Activated CD4-positive, alpha-beta memory T cell treated with anti-CD3 and anti-CD28 coated beads for 36 hours (primary cell): ENCODE measurements around the gene RNPEPL1. TPM values are rescaled to one million over a fixed set of nuclear protein-coding genes. Genes with fewer than 3 reads are reported as not detected.
"Not testable (repeated sequence)": the region's sequence is repeated elsewhere in the genome, so short reads cannot be mapped to it uniquely, and the experiment has no call there.

ENCODE experiments used
- CTCF ChIA-PET: fragments of 350-600 bp; sonication (Branson Sonifier 250); formaldehyde crosslinking; loops from one replicate; lab custom pipeline; 2021; ENCODE audit warnings: antibody characterized with exemption, inconsistent platforms; lab: Charles Lee
- POLR2A ChIA-PET: fragments of 350-600 bp; sonication (Branson Sonifier 250); formaldehyde crosslinking; loops from one replicate; lab custom pipeline; 2021; ENCODE audit warnings: antibody characterized with exemption; lab: Charles Lee
- DNase-seq: peaks from one replicate; pipeline ENCODE4 v3.0.0-alpha.2; 2020
- H3K27ac Mint-ChIP-seq: one replicate; pipeline ENCODE4 v1.8.0; 2021; ENCODE audit warnings: mixed read lengths
- H3K27me3 Mint-ChIP-seq: one replicate; pipeline ENCODE4 v1.8.0; 2021; ENCODE audit warnings: mixed read lengths
- H3K36me3 Mint-ChIP-seq: one replicate; pipeline ENCODE4 v1.8.0; 2021; ENCODE audit warnings: mixed read lengths
- H3K4me1 Mint-ChIP-seq: one replicate; pipeline ENCODE4 v1.8.0; 2021; ENCODE audit warnings: low read depth, mixed read lengths
- H3K4me3 Mint-ChIP-seq: one replicate; pipeline ENCODE4 v1.8.0; 2021; ENCODE audit warnings: mild to moderate bottlenecking, mixed read lengths
- H3K9me3 Mint-ChIP-seq: one replicate; pipeline ENCODE4 v1.8.0; 2021; ENCODE audit warnings: mixed read lengths
- intact Hi-C: fragments of 100-400 bp; cut with micrococcal nuclease; formaldehyde crosslinking; loops from one replicate; pipeline ENCODE4 v1.15.1; 2023
- total RNA-seq, 2 experiments: library from RNA; stranded (reverse); gene quantifications; one replicate each; pipeline ENCODE4 v1.2.3, GENCODE V29; 2021

RNPEPL1 gene
- total RNA-seq, 2 experiments from 2014 or later = 55.2 to 56.0 TPM

DNA sequence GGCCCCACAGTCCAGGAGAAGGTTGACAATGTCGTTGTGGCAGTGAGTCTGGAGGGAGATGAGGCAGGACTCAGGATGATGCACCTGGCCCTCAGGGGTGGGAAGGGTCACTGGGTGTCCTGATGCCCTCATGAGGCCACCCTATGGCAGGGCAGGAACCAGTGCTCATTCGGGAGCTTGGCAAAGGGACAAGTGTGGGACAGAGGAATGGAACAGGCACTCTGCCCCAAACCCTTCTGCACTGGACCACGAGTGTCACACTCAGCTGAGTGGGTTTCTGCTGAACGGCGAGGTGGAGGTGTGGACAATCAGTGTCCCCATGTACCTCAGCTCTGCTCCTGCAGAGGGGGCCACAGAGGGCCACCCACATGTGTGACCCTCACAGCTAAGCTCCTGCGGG, 42.5 kb upstream of the RNPEPL1 start:
- ChIA-PET POLR2A (no interaction called here), CTCF (no interaction called here)
- intact Hi-C loops = no loop called here
- Mint-ChIP-seq H3K4me3 (no peak overlapping the region), H3K36me3 (peaks cover 69% of the 10 kb centered on the region), H3K9me3 (peaks cover 24% of the 10 kb centered on the region), H3K4me1 (no peaks in the 10 kb centered on the region), H3K27ac (no peak overlapping the region), H3K27me3 (no peaks in the 10 kb centered on the region)
- DNase-seq = no peak

DNA sequence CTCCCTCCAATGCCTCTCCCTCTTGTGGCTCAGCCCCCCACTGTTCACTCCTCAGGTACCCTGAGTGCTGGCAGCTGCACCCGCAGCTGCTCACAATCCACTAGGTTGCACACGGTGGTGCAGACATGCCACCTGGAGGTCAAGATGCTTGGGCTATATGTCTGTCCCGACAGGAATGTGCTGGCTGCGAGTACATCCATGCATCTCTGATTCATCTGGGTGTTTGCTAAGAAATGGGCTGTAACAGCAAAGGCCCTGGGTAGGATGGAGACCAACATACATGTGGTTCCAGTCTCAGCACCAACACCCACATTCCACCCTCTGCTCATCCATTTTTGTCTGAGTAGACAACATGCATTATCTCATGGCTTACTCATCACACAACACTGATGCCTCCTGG, 41.8 kb upstream of the RNPEPL1 start:
- Mint-ChIP-seq H3K27me3 (no peaks in the 10 kb centered on the region), H3K9me3 (peaks cover 30% of the 10 kb centered on the region), H3K4me3 (no peak overlapping the region), H3K36me3 (peaks cover 76% of the 10 kb centered on the region), H3K27ac (no peak overlapping the region), H3K4me1 (no peaks in the 10 kb centered on the region)
- DNase-seq = no peak
- POLR2A ChIA-PET = no interaction called here
- intact Hi-C loops = no loop called here
- CTCF ChIA-PET = no interaction called here

GRCh38 chr2:240527153-240527750, 41.0 kb upstream of the RNPEPL1 start:
- Mint-ChIP-seq H3K4me1 (no peaks in the 10 kb centered on the region), H3K4me3 (no peak overlapping the region), H3K27ac (no peak overlapping the region), H3K27me3 (no peaks in the 10 kb centered on the region), H3K9me3 (peaks cover 35% of the 10 kb centered on the region), H3K36me3 (peaks cover 78% of the 10 kb centered on the region)
- no peak for DNase-seq
- intact Hi-C loops = no loop called here
- ChIA-PET CTCF (no interaction called here), POLR2A (no interaction called here)

DNA sequence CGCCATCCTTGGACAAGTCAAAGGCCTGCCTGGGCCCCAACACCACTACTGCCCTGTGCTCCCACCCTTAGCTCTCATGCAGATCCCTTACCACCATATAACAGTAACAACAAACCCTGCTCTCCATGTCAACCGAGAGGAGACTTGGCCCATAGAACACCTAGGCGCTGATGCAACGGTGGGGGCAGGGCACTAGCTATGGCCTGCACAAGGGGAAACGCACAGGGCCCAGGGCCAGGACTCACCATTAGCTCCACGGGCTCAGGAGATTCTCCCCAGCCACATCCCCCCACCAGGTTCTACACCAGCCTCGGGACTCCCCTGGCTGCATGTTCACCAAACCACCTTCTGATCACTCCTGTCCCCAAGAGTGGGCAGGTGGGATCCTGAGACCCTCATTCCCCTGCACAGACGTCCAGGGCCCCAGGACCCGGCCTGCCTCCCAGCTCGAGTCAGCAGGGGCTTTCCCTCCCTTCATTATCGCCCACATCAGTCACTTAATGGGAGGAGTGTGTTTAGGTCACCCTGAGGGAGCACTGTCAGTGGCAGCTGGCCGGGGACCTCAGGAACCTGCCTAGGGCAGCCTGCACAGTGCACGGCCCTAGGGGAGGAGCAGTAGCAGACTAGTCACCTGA, 39.8 kb upstream of the RNPEPL1 start:
- POLR2A ChIA-PET = interaction anchor here (0.7 kb wide), 1 partner anchor 32 kb away, joined by 3 read pairs; no protein-coding TSS in a partner anchor
- intact Hi-C loops = no loop called here
- Mint-ChIP-seq H3K27ac (no peak overlapping the region), H3K36me3 (peaks cover 81% of the 10 kb centered on the region), H3K4me1 (no peaks in the 10 kb centered on the region), H3K27me3 (no peaks in the 10 kb centered on the region), H3K9me3 (peaks cover 40% of the 10 kb centered on the region), H3K4me3 (no peak overlapping the region)
- DNase-seq = no peak
- CTCF ChIA-PET = interaction anchor here (1.5 to 1.8 kb wide), 2 partner anchors 15 to 37 kb away, joined by 3 to 7 read pairs; no protein-coding TSS in a partner anchor

DNA sequence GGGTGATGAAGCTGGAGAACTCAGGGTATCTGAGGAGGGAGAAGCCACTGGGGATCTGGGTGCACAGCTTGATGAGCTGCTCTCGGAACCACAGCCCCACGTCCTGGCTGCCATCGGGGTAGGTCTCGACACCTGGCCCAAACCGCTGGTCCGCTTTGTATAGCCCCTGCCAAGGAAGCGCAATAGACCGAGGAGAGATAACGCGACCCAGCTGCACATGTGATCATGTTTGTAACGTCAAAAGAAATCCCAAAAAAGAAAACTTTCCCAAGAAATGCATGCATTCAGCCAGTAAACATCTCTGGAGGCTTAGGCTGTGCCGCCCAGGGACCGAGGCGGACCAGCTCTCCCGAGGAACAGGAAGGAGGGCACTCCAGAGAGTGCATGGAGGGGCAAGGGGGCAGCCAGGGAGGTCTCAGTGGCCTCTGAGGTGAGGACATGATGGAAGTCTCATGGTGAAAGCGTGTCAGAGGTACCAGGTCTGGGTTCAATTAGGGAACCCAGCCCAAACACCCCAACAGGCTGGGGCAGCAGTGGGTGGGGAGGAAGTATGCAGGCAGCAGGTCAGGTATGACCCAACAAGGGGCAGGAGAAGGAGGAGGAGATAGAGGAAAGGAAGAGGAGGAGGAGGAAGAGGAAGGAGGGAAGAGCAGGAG, 38.8 kb upstream of the RNPEPL1 start:
- Mint-ChIP-seq H3K4me1 (no peaks in the 10 kb centered on the region), H3K27me3 (no peaks in the 10 kb centered on the region), H3K27ac (no peak overlapping the region), H3K9me3 (peaks cover 39% of the 10 kb centered on the region), H3K4me3 (no peak overlapping the region), H3K36me3 (peaks cover 82% of the 10 kb centered on the region)
- ChIA-PET POLR2A (no interaction called here), CTCF (interaction anchor here (1.5 to 1.8 kb wide), 2 partner anchors 16 to 36 kb away, joined by 3 to 7 read pairs; no protein-coding TSS in a partner anchor)
- intact Hi-C loops = no loop called here
- DNase-seq = no peak

DNA sequence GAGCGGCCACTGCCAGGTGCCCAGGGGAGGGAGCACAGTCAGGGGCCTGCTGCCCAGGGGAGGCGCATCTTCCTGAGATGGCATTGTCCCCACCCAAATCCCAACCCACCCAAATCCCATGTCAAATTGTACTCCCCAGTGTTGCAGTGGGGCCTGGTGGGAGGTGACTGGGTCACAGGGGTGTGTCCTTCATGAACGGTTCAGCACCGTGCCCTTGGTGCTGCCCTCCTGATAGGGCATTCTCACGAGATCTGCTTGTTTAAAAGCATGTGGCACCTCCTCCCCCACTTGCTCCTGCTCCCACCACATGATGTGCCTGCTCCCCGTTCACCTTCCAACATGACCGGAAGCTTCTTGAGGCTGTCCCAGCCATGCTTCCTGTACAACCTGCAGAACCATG, 38.1 kb upstream of the RNPEPL1 start:
- no peaks in the 10 kb centered on the region for H3K4me1 Mint-ChIP-seq
- ChIA-PET POLR2A (no interaction called here), CTCF (interaction anchor here (1.7 to 1.8 kb wide), 2 partner anchors 16 kb away, joined by 4 to 7 read pairs; no protein-coding TSS in a partner anchor)
- DNase-seq = no peak
- peaks cover 33% of the 10 kb centered on the region for H3K9me3 Mint-ChIP-seq
- no peaks in the 10 kb centered on the region for H3K27me3 Mint-ChIP-seq
- intact Hi-C loops = no loop called here
- H3K27ac Mint-ChIP-seq = no peak overlapping the region
- no peak overlapping the region for H3K4me3 Mint-ChIP-seq
- peaks cover 83% of the 10 kb centered on the region for H3K36me3 Mint-ChIP-seq

- DNase-seq = no peak
- Mint-ChIP-seq H3K4me3 (no peak overlapping the region), H3K27me3 (no peaks in the 10 kb centered on the region), H3K9me3 (peaks cover 29% of the 10 kb centered on the region), H3K27ac (no peak overlapping the region), H3K36me3 (peaks cover 79% of the 10 kb centered on the region), H3K4me1 (no peaks in the 10 kb centered on the region)
- ChIA-PET CTCF (interaction anchor here (1.7 kb wide), 1 partner anchor 17 kb away, joined by 4 read pairs; no protein-coding TSS in a partner anchor), POLR2A (no interaction called here)
- intact Hi-C loops = no loop called here
Observed at GRCh38 chr2:240531038-240531437, 37.2 kb upstream of the RNPEPL1 start.

- H3K4me1 Mint-ChIP-seq = no peaks in the 10 kb centered on the region
- no peak overlapping the region for H3K27ac Mint-ChIP-seq
- POLR2A ChIA-PET = no interaction called here
Observed at GRCh38 chr2:240532031-240532775, 36.1 kb upstream of the RNPEPL1 start.

GRCh38 chr2:240538031-240538780, 30.1 kb upstream of the RNPEPL1 start:
- no peak overlapping the region for H3K4me3 Mint-ChIP-seq
- no peak for DNase-seq
- H3K27me3 Mint-ChIP-seq = no peaks in the 10 kb centered on the region
- ChIA-PET POLR2A (no interaction called here), CTCF (no interaction called here)
- peaks cover 2% of the 10 kb centered on the region for H3K4me1 Mint-ChIP-seq
- no peak overlapping the region for H3K27ac Mint-ChIP-seq
- intact Hi-C loops = no loop called here
- H3K9me3 Mint-ChIP-seq = peaks cover 3% of the 10 kb centered on the region
- peaks cover 53% of the 10 kb centered on the region for H3K36me3 Mint-ChIP-seq

More at GRCh38 chr2:240532031-240532775, 36.1 kb upstream of the RNPEPL1 start:
- Mint-ChIP-seq H3K4me3 (no peak overlapping the region), H3K36me3 (peaks cover 72% of the 10 kb centered on the region), H3K27me3 (no peaks in the 10 kb centered on the region), H3K9me3 (peaks cover 27% of the 10 kb centered on the region)
- intact Hi-C loops = no loop called here
- DNase-seq = no peak
- CTCF ChIA-PET = no interaction called here

DNA sequence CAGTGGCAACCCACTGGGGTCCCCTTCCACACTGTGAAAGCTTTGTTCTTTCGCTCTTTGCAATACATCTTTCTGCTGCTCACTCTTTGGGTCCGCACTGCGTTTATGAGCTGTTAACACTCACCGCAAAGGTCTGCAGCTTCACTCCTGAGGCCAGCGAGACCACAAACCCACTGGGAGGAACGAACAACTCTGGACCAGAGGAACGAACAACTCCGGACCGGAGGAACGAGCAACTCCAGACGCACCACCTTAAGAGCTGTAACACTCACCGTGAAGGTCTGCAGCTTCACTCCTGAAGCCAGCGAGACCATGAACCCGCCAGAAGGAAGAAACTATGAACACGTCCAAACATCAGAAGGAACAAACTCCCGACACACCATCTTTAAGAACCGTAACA, 29.2 kb upstream of the RNPEPL1 start:
- POLR2A ChIA-PET, H3K9me3 Mint-ChIP-seq, H3K27me3 Mint-ChIP-seq, DNase-seq, H3K4me3 Mint-ChIP-seq, H3K27ac Mint-ChIP-seq, intact Hi-C loops, H3K4me1 Mint-ChIP-seq: not testable (repeated sequence)
- CTCF ChIA-PET = interaction anchor here (1.6 kb wide), 1 partner anchor 25 kb away, joined by 5 read pairs; no protein-coding TSS in a partner anchor
- peaks cover 48% of the 10 kb centered on the region for H3K36me3 Mint-ChIP-seq

GRCh38 chr2:240539906-240540305, 28.4 kb upstream of the RNPEPL1 start:
- Mint-ChIP-seq H3K4me3 (no peak overlapping the region), H3K27ac (no peak overlapping the region), H3K9me3 (no peaks in the 10 kb centered on the region), H3K36me3 (peaks cover 43% of the 10 kb centered on the region), H3K4me1 (peaks cover 4% of the 10 kb centered on the region), H3K27me3 (no peaks in the 10 kb centered on the region)
- DNase-seq = no peak
- CTCF ChIA-PET = interaction anchor here (1.6 kb wide), 1 partner anchor 26 kb away, joined by 5 read pairs; no protein-coding TSS in a partner anchor
- intact Hi-C loops = no loop called here
- POLR2A ChIA-PET = no interaction called here
